ENCODE data around the gene CUL4A. TPM values are rescaled to one million over a fixed set of nuclear protein-coding genes. Genes with fewer than 3 reads are reported as not detected.

CUL4A gene
- total RNA-seq, 3 donors from 2014 or later (not counting 1 experiment from before 2014, with no cell fraction given), result 56.3 to 97.8 (median 97.7) TPM

DNA sequence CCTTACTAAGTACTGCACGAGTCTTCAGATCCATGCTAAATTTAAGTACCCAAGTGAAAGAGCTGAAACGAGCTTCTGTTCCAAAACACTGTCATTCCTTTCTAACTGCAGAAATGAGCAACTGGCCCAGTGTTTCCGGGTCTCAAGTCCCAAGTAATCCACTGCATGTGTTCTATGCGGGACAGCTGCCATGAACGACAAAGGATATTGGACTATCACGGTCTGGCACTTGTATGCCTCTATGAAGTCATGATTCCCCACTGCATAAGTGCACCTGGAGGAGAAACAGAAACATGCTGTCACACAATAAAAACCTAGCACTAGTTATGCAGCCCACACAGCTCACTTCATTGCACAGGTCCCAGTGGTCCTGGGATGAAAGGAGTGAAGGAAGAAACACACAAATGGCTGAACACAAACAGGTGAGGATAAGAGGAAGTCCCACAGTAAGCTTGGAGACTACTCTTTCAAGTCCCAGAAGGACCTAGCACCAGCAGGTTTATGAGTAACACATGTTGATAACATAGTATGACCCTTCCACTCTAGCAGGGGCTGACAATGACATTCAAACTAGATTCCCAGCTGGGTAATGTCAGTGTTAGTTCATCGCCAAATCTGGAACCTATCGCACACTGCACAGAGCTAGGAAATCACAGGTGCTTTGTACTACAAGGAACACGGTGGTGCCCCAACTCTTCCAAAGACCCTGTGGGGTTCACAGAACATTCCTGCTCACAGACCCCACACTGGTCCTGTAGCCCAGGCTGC is 12.3 kb upstream of the CUL4A start:
- DNase-seq (no peak), ATAC-seq (no peak)
- Histone ChIP-seq H3K36me3 (ENCODE audit: control insufficient read depth, insufficient read depth, low read length) (peaks cover 70% of the 10 kb centered on the region), H3K27me3 (ENCODE audit: control insufficient read depth, insufficient read depth, low read length) (no peaks in the 10 kb centered on the region), H3K4me3 (ENCODE audit: low read length) (no peak overlapping the region), H3K27ac (ENCODE audit: low read length) (no peak overlapping the region), H3K4me1 (ENCODE audit: control insufficient read depth, insufficient read depth, low read length) (no peaks in the 10 kb centered on the region), H3K9me3 (ENCODE audit: control insufficient read depth, insufficient read depth, low read length) (no peaks in the 10 kb centered on the region)
- 98% methylated on average over 9 of the region's 9 CpGs for whole genome bisulfite sequencing (ENCODE audit: insufficient coverage)
- intact Hi-C loops (cut with micrococcal nuclease), result no loop called here
- Mint-ChIP-seq H3K27ac (no peak overlapping the region), H3K4me1 (peaks cover 2% of the 10 kb centered on the region in 2 donors), H3K27me3 (ENCODE audit: low read depth in 2 of 2) (no peaks in the 10 kb centered on the region), H3K9me3 (no peaks in the 10 kb centered on the region), H3K4me3 (no peak overlapping the region), H3K36me3 (peaks cover 24% of the 10 kb centered on the region)
- TF ChIP-seq CTCF (IDR thresholded peaks at IDR 0.05), result no peak

GRCh38 chr13:113201815-113202214 is 7.6 kb upstream of the CUL4A start:
- H3K36me3 ChIP-seq (ENCODE audit: control insufficient read depth, insufficient read depth, low read length), result peaks cover 34% of the 10 kb centered on the region

GRCh38 chr13:113202912-113203311 is 6.5 kb upstream of the CUL4A start:
- H3K27ac Mint-ChIP-seq, result no peak overlapping the region
- no peak for TF ChIP-seq CTCF (IDR thresholded peaks at IDR 0.05)
- H3K36me3 Mint-ChIP-seq, result peaks cover 2% of the 10 kb centered on the region
- Histone ChIP-seq H3K4me1 (ENCODE audit: control insufficient read depth, insufficient read depth, low read length) (peaks cover 21% of the 10 kb centered on the region), H3K9me3 (ENCODE audit: control insufficient read depth, insufficient read depth, low read length) (no peaks in the 10 kb centered on the region), H3K36me3 (ENCODE audit: control insufficient read depth, insufficient read depth, low read length) (peaks cover 23% of the 10 kb centered on the region), H3K4me3 (ENCODE audit: low read length) (no peak overlapping the region), H3K27ac (ENCODE audit: low read length) (no peak overlapping the region), H3K27me3 (ENCODE audit: control insufficient read depth, insufficient read depth, low read length) (no peaks in the 10 kb centered on the region)
- no peaks in the 10 kb centered on the region for H3K27me3 Mint-ChIP-seq (ENCODE audit: low read depth in 2 of 2)
- H3K9me3 Mint-ChIP-seq, result no peaks in the 10 kb centered on the region
- intact Hi-C loops (cut with micrococcal nuclease), result no loop called here
- 91% methylated on average over 4 of the region's 4 CpGs for WGBS (ENCODE audit: insufficient coverage)
- peaks cover 44 to 48% of the 10 kb centered on the region in 2 donors for H3K4me1 Mint-ChIP-seq
- H3K4me3 Mint-ChIP-seq, result no peak overlapping the region
- ATAC-seq (no peak), DNase-seq (no peak)

More at GRCh38 chr13:113201815-113202214, 7.6 kb upstream of the CUL4A start:
- intact Hi-C loops (cut with micrococcal nuclease), result no loop called here
- H3K4me3 Mint-ChIP-seq, result no peak overlapping the region
- H3K4me1 Mint-ChIP-seq, result peaks cover 34 to 37% of the 10 kb centered on the region in 2 donors
- H3K9me3 Mint-ChIP-seq, result no peaks in the 10 kb centered on the region
- Histone ChIP-seq H3K4me3 (ENCODE audit: low read length) (no peak overlapping the region), H3K27me3 (ENCODE audit: control insufficient read depth, insufficient read depth, low read length) (no peaks in the 10 kb centered on the region), H3K9me3 (ENCODE audit: control insufficient read depth, insufficient read depth, low read length) (no peaks in the 10 kb centered on the region), H3K27ac (ENCODE audit: low read length) (no peak overlapping the region), H3K4me1 (ENCODE audit: control insufficient read depth, insufficient read depth, low read length) (peaks cover 16% of the 10 kb centered on the region)
- H3K36me3 Mint-ChIP-seq, result peaks cover 13% of the 10 kb centered on the region
- no peak for TF ChIP-seq CTCF (IDR thresholded peaks at IDR 0.05)
- DNase-seq (no peak), ATAC-seq (no peak)
- WGBS (ENCODE audit: insufficient coverage), result 100% methylated on average over 1 of the region's 2 CpGs
- H3K27ac Mint-ChIP-seq, result no peak overlapping the region
- no peaks in the 10 kb centered on the region for H3K27me3 Mint-ChIP-seq (ENCODE audit: low read depth in 2 of 2)

Data from natural killer cell (primary cell).